C4-2B (cell line): Measurements from ENCODE around the gene DTD1.

Experiments used
- H3K27ac ChIP-seq: fragments of 450-650 bp; 2 replicates; pipeline ENCODE4 v1.5.1; 2017
- ZFX ChIP-seq: fragments of 450-650 bp; IDR thresholded peaks from 2 replicates; pipeline ENCODE4 v1.6.1; 2017
- TF ChIP-seq, protein P1 (sequence below): fragments of 450-650 bp; conservative IDR thresholded peaks from 2 replicates; pipeline ENCODE4 v1.5.1; 2017; ENCODE audit warnings: mild to moderate bottlenecking

The DTD1 gene

DNA sequence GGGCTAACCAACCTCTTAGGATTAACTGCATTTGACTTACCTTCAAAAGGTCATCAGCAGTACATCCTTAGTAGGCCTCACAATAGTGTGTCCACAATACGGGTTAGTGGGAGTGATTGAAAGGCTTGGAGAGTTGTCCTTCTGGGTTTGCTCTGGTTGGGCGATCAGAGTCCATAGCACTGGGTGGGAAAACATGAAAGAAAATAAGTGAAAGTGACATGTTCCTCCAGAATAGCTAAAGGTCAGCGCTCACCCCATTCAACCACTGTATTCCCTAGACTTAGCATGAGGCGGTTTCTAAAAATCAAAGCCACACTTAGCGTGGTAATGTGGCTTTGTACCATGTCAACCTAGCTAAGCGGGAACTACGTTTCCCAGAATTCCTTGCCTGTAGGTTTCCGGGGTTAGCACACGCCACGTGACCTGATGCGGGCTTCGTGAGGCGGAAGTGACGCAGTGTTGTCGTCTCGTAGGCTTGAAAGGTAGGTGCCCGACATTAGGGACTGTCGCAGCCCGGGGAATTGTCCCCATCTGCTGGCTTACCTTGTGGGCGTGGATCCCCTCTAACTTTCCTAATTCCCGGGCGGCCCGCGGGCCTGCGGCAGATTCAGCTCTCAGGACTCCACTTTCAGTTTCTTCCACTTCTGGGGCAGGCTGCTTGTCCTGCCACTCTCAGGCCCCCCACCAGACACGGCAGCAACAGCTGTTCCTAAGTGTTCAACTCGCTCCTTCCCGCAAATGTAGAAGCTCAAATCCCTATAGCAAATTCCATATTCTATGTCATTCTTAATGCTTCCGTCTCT lies 206.0 kb downstream of the DTD1 start:
- H3K27ac ChIP-seq, result peak overlapping the region; percentile 61
- no peak for TF ChIP-seq ZFX
- TF ChIP-seq, protein P1, sequence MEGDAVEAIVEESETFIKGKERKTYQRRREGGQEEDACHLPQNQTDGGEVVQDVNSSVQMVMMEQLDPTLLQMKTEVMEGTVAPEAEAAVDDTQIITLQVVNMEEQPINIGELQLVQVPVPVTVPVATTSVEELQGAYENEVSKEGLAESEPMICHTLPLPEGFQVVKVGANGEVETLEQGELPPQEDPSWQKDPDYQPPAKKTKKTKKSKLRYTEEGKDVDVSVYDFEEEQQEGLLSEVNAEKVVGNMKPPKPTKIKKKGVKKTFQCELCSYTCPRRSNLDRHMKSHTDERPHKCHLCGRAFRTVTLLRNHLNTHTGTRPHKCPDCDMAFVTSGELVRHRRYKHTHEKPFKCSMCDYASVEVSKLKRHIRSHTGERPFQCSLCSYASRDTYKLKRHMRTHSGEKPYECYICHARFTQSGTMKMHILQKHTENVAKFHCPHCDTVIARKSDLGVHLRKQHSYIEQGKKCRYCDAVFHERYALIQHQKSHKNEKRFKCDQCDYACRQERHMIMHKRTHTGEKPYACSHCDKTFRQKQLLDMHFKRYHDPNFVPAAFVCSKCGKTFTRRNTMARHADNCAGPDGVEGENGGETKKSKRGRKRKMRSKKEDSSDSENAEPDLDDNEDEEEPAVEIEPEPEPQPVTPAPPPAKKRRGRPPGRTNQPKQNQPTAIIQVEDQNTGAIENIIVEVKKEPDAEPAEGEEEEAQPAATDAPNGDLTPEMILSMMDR, result peak; percentile 40

- TF ChIP-seq ZFX, result no peak
- TF ChIP-seq, protein P1, result no peak
- peak overlapping the region; percentile 61 for H3K27ac ChIP-seq
Measured at GRCh38 chr20:18794428-18794787, 206.6 kb downstream of the DTD1 start.

DNA sequence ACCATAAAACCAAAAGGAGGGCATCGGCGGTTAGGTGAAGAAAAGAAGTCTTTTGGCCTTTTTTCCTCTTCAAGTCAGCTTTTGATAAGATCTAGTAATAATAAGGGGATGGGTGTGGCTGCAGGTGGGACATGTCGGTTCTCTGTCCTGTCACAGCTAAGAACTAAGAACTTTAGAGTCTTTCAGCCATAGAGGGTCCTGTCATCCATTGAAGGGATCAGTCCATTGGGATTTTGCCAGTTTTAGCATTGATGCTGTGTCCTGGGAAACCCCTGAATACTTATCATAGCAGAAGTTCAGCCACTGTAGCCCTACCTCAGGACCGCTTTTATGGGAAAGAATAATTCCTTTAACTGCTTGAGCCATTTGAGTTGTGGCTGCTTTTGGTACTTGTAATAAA lies 207.5 kb downstream of the DTD1 start:
- H3K27ac ChIP-seq, result no peak overlapping the region
- TF ChIP-seq, protein P1, result no peak
- no peak for TF ChIP-seq ZFX

- H3K27ac ChIP-seq, result no peak overlapping the region
- TF ChIP-seq ZFX, result no peak
- TF ChIP-seq, protein P1, result no peak
Measured at GRCh38 chr20:18796282-18796833, 208.5 kb downstream of the DTD1 start.

DNA sequence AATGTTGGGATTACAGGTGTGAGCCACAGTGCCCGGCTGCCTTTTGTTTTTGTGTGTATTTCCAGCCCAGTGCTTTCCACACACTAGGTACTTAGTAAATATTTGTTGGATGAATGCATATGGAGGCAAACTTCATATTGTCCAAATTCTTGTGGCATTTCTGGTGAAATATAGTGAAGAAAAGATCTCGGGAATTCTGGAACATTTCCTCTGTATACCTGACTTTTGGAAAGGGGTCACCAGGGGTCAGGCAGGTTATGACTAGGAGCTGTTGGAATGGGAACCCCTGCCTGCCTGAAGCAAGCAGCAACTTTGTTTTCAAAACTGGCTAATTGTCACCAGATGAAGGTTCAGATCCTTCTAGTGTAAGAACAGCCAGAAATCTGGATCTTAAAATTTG lies 213.7 kb downstream of the DTD1 start:
- no peak overlapping the region for H3K27ac ChIP-seq
- TF ChIP-seq, protein P1, result no peak
- no peak for TF ChIP-seq ZFX

DNA sequence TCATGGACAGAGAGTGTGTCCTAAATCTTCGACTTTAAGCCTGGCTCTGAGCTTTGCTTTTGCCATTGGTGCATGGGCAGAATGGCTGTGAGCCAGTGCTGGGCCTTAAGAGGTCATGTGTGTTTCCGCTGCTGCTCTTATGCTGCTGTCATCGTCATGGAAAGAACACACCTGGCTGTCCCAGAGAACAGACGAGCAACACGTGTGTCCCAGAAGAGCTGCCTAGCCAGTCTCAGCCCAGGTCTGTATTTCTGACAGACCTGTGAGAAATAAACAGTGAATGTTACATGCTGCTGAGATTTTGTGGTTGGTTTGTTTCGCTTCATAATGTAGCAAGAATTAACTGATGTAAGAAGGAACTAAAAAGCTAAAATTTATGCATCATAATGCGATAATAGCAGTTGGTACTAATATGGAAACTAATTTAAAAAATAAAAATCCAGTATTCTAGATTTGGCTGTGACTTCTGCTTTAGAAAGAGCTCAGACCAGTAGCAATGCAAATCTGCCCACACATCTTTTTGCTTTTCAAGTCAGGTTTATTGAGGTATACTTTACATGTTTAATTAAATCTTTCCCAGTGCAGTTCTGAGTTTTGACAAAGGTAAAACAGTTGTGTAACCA lies 214.3 kb downstream of the DTD1 start:
- no peak overlapping the region for H3K27ac ChIP-seq
- TF ChIP-seq, protein P1, result no peak
- no peak for TF ChIP-seq ZFX

- H3K27ac ChIP-seq, result no peak overlapping the region
- TF ChIP-seq, protein P1, result no peak
Measured at GRCh38 chr20:18805881-18806280, 218.0 kb downstream of the DTD1 start.
